Caco-2 (cell line): ENCODE results near the gene POLR2E. TPM values are rescaled to one million over a fixed set of nuclear protein-coding genes. Genes with fewer than 3 reads are reported as not detected.
A peak's percentile ranks its signal among the peaks of the same experiment; 100 is the strongest.

Experiments used
- BruUV-seq: library from RNA; stranded (reverse); fragments of 400-500 nt; replicated peaks from 2 replicates; lab custom pipeline; 2021; lab: Mats Ljungman, UMichigan
- CTCF ChIA-PET: fragments of 300-600 bp; sonication (Branson Sonifier 250); formaldehyde crosslinking; loops from one replicate; lab custom pipeline; 2022; ENCODE audit warnings: antibody characterized with exemption; lab: Charles Lee
- POLR2A ChIA-PET: fragments of 300-600 bp; sonication (Branson Sonifier 250); formaldehyde crosslinking; loops from one replicate; lab custom pipeline; 2022; ENCODE audit warnings: antibody characterized with exemption; lab: Charles Lee
- DNase-seq, 2 experiments: peaks; one replicate each; pipeline versions ENCODE4 v3.0.0 to v3.0.0-alpha.2; 2020 to 2022
- H3K27me3 ChIP-seq: replicated peaks from 2 replicates; pipeline ENCODE4 v1.6.0; 2011; ENCODE audit warnings: low read length; ENCODE audit not compliant: control insufficient read depth, insufficient read depth
- H3K36me3 ChIP-seq: 2 replicates; pipeline ENCODE4 v1.5.1; 2011; ENCODE audit warnings: low read length; ENCODE audit not compliant: control insufficient read depth, insufficient read depth
- H3K4me1 ChIP-seq: fragments of 250-450 bp; sonication (Bioruptor Pico); 2 replicates; pipeline ENCODE4 v1.5.1; 2020; ENCODE audit warnings: mild to moderate bottlenecking
- H3K4me3 ChIP-seq: 2 replicates; pipeline ENCODE4 v1.5.1; 2011; ENCODE audit warnings: low read depth, mild to moderate bottlenecking, control low read depth, low read length
- H3K9me3 ChIP-seq: fragments of 250-450 bp; sonication (Bioruptor Pico); 2 replicates; pipeline ENCODE4 v1.5.1; 2020; ENCODE audit warnings: mild to moderate bottlenecking, moderate library complexity
- H3K27ac Mint-ChIP-seq: one replicate; pipeline ENCODE4 v1.8.0; 2022; ENCODE audit warnings: mixed read lengths; ENCODE audit not compliant: unreplicated experiment
- H3K27me3 Mint-ChIP-seq: one replicate; pipeline ENCODE4 v1.8.0; 2022; ENCODE audit warnings: mixed read lengths; ENCODE audit not compliant: insufficient read depth, unreplicated experiment
- H3K36me3 Mint-ChIP-seq: one replicate; pipeline ENCODE4 v1.8.0; 2022; ENCODE audit warnings: mild to moderate bottlenecking, mixed read lengths; ENCODE audit not compliant: insufficient read depth, unreplicated experiment
- H3K4me1 Mint-ChIP-seq: one replicate; pipeline ENCODE4 v1.8.0; 2022; ENCODE audit warnings: low read depth, mixed read lengths; ENCODE audit not compliant: unreplicated experiment
- H3K4me3 Mint-ChIP-seq: one replicate; pipeline ENCODE4 v1.8.0; 2022; ENCODE audit warnings: mild to moderate bottlenecking, moderate library complexity, mixed read lengths; ENCODE audit not compliant: unreplicated experiment
- H3K9me3 Mint-ChIP-seq: one replicate; pipeline ENCODE4 v1.8.0; 2022; ENCODE audit warnings: mixed read lengths; ENCODE audit not compliant: unreplicated experiment
- CTCF ChIP-seq, 2 experiments: fragments of 200-600 bp in 1 of 2; IDR thresholded peaks; 1 replicate in 1 of 2; 2 replicates in 1 of 2; pipeline versions ENCODE4 v1.5.1 to v1.8.0; 2011 to 2022; ENCODE audit warnings: antibody characterized with exemption in 1 of 2, control low read depth in 1 of 2, inconsistent platforms in 1 of 2, low read depth in 1 of 2, low read length in 1 of 2, mild to moderate bottlenecking in 1 of 2, moderate library complexity in 1 of 2; ENCODE audit not compliant: insufficient read depth in 1 of 2, severe bottlenecking in 1 of 2, unreplicated experiment in 1 of 2
- intact Hi-C: fragments of 100-400 bp; cut with micrococcal nuclease; formaldehyde crosslinking; loops from one replicate; pipeline ENCODE4 v1.10.0; 2022; ENCODE audit not compliant: unreplicated experiment
- total RNA-seq: library from RNA; stranded (reverse); gene quantifications from 2 replicates; pipeline ENCODE4 v1.2.3, GENCODE V29; 2022

POLR2E gene
- total RNA-seq, 1 experiment from 2014 or later, result 264 TPM

- Mint-ChIP-seq H3K36me3 (peaks cover 50% of the 10 kb centered on the region), H3K27ac (peak overlapping the region; percentile 21), H3K4me1 (peaks cover 7% of the 10 kb centered on the region), H3K4me3 (no peak overlapping the region), H3K9me3 (no peaks in the 10 kb centered on the region), H3K27me3 (no peaks in the 10 kb centered on the region)
- Histone ChIP-seq H3K4me3 (no peak overlapping the region), H3K4me1 (peaks cover 12% of the 10 kb centered on the region), H3K9me3 (no peaks in the 10 kb centered on the region), H3K36me3 (no peaks in the 10 kb centered on the region; the same call in 1 of the 2 replicates), H3K27me3 (no peaks in the 10 kb centered on the region)
- ChIA-PET CTCF (no interaction called here), POLR2A (no interaction called here)
- no peak for DNase-seq
- intact Hi-C loops, result no loop called here
- no peak for TF ChIP-seq CTCF (IDR thresholded peaks at IDR 0.05; ENCODE audit: insufficient read depth in 1 of 2, low read depth in 1 of 2, low read length in 1 of 2, severe bottlenecking in 1 of 2, unreplicated experiment in 1 of 2)
- no TSS peak for BruUV-seq
Measured at GRCh38 chr19:1069009-1069779, 26.0 kb downstream of the POLR2E start.

- no peaks in the 10 kb centered on the region for H3K9me3 Mint-ChIP-seq
- no peaks in the 10 kb centered on the region for H3K36me3 ChIP-seq
- no peaks in the 10 kb centered on the region for H3K27me3 Mint-ChIP-seq
- H3K4me1 Mint-ChIP-seq, result peaks cover 7% of the 10 kb centered on the region
- peaks cover 53% of the 10 kb centered on the region for H3K36me3 Mint-ChIP-seq
- CTCF ChIA-PET, result no interaction called here
- no peak overlapping the region for H3K4me3 Mint-ChIP-seq
- no TSS peak for BruUV-seq
- H3K9me3 ChIP-seq, result no peaks in the 10 kb centered on the region
- peaks cover 15% of the 10 kb centered on the region for H3K4me1 ChIP-seq
- H3K4me3 ChIP-seq, result no peak overlapping the region
- DNase-seq, result no peak
- H3K27ac Mint-ChIP-seq, result peak overlapping the region; percentile 21
- intact Hi-C loops, result no loop called here
- no peak for TF ChIP-seq CTCF (IDR thresholded peaks at IDR 0.05; ENCODE audit: insufficient read depth in 1 of 2, low read depth in 1 of 2, low read length in 1 of 2, severe bottlenecking in 1 of 2, unreplicated experiment in 1 of 2)
- no peaks in the 10 kb centered on the region for H3K27me3 ChIP-seq
- POLR2A ChIA-PET, result no interaction called here
Measured at GRCh38 chr19:1068009-1069001, 26.9 kb downstream of the POLR2E start.

GRCh38 chr19:1067341-1067957 lies 27.7 kb downstream of the POLR2E start:
- Histone ChIP-seq H3K4me1 (peaks cover 15% of the 10 kb centered on the region), H3K27me3 (no peaks in the 10 kb centered on the region), H3K36me3 (no peaks in the 10 kb centered on the region), H3K4me3 (no peak overlapping the region), H3K9me3 (no peaks in the 10 kb centered on the region)
- POLR2A ChIA-PET, result interaction anchor here (3.3 kb wide), 1 partner anchor 37 kb away, joined by 19 read pairs; the partner anchor contains the start of gene GPX4
- Mint-ChIP-seq H3K36me3 (peaks cover 50% of the 10 kb centered on the region), H3K4me3 (no peak overlapping the region), H3K4me1 (peaks cover 7% of the 10 kb centered on the region), H3K27me3 (no peaks in the 10 kb centered on the region), H3K9me3 (no peaks in the 10 kb centered on the region), H3K27ac (no peak overlapping the region)
- CTCF ChIA-PET, result no interaction called here
- TF ChIP-seq CTCF (IDR thresholded peaks at IDR 0.05; ENCODE audit: insufficient read depth in 1 of 2, low read depth in 1 of 2, low read length in 1 of 2, severe bottlenecking in 1 of 2, unreplicated experiment in 1 of 2), result no peak
- DNase-seq, result no peak
- no TSS peak for BruUV-seq
- intact Hi-C loops, result no loop called here
